HepG2 (cell line): ENCODE results near the gene RAB15. TPM values are rescaled to one million over a fixed set of nuclear protein-coding genes. Genes with fewer than 3 reads are reported as not detected.

Experiments used
- IKZF1 ChIP-seq: fragments of 450-650 bp; IDR thresholded peaks from 2 replicates; pipeline ENCODE4 v1.7.1; 2016
- IRX3 ChIP-seq: sonication (generic); formaldehyde crosslinking; IDR thresholded peaks from 2 replicates; pipeline ENCODE4 v1.8.1; 2023; ENCODE audit warnings: mild to moderate bottlenecking, low read depth, missing genetic modification reagents, borderline replicate concordance
- PLRG1 ChIP-seq: fragments of 450-650 bp; conservative IDR thresholded peaks from 2 replicates; pipeline ENCODE4 v1.6.1; 2016
- ZBTB49 ChIP-seq: sonication (generic); formaldehyde crosslinking; IDR thresholded peaks from 2 replicates; pipeline ENCODE4 v1.4.0; 2020; ENCODE audit warnings: missing genetic modification reagents, borderline replicate concordance
- ZNF280B ChIP-seq: sonication (generic); formaldehyde crosslinking; IDR thresholded peaks from 2 replicates; pipeline ENCODE4 v1.5.0; 2020; ENCODE audit warnings: missing genetic modification reagents, mild to moderate bottlenecking, borderline replicate concordance
- ZNF33A ChIP-seq: sonication (generic); formaldehyde crosslinking; IDR thresholded peaks from 2 replicates; pipeline ENCODE4 v1.5.1; 2020; ENCODE audit warnings: missing genetic modification reagents, mild to moderate bottlenecking, moderate library complexity, borderline replicate concordance
- ZNF609 ChIP-seq: sonication (generic); formaldehyde crosslinking; IDR thresholded peaks from 2 replicates; pipeline ENCODE4 v1.4.0; 2020; ENCODE audit warnings: mild to moderate bottlenecking, missing genetic modification reagents, borderline replicate concordance
- polyA plus RNA-seq, 8 experiments: library from polyadenylated mRNA; depleted of rRNA in 3 of 8; stranded (reverse) in 7 of 8; unstranded in 1 of 8; fragments of >200 nt; fragmentation: Illumina TruSeq in 4 of 8; extraction: Trizol in 4 of 8; gene quantifications; 2 replicates each; pipeline versions ENCODE4 v1.2.1 to v1.2.3, GENCODE V29; 2011 to 2016; ENCODE audit warnings: low read depth in 4 of 8, missing spikeins in 1 of 8, mixed read lengths in 1 of 8; ENCODE audit not compliant: insufficient read depth in 1 of 8
- total RNA-seq, 5 experiments: library from RNA; depleted of rRNA; stranded (reverse); fragments of >200 nt; fragmentation: Illumina TruSeq; extraction: Trizol; gene quantifications; 2 replicates each; pipeline ENCODE4 v1.2.3, GENCODE V29; 2016; ENCODE audit warnings: low read depth in 1 of 5
- TF ChIP-seq, protein P1 (sequence below): IDR thresholded peaks from 2 replicates; pipeline ENCODE4 v1.6.1; 2016; ENCODE audit warnings: control low read depth
- TF ChIP-seq, protein P2 (sequence below): sonication (generic); formaldehyde crosslinking; conservative IDR thresholded peaks from 2 replicates; pipeline ENCODE4 v1.4.0; 2020; ENCODE audit warnings: mild to moderate bottlenecking, missing genetic modification reagents, moderate library complexity
- TF ChIP-seq, protein P3 (sequence below): sonication (generic); formaldehyde crosslinking; IDR thresholded peaks from 2 replicates; pipeline ENCODE4 v1.4.0; 2020; ENCODE audit warnings: missing genetic modification reagents, mild to moderate bottlenecking, borderline replicate concordance

RAB15 gene
- total and polyA plus RNA-seq, 2 of the 13 experiments (the other 11 are each of a cell fraction or from before 2014, with no cell fraction given), result 7.4 to 18.5 TPM

DNA sequence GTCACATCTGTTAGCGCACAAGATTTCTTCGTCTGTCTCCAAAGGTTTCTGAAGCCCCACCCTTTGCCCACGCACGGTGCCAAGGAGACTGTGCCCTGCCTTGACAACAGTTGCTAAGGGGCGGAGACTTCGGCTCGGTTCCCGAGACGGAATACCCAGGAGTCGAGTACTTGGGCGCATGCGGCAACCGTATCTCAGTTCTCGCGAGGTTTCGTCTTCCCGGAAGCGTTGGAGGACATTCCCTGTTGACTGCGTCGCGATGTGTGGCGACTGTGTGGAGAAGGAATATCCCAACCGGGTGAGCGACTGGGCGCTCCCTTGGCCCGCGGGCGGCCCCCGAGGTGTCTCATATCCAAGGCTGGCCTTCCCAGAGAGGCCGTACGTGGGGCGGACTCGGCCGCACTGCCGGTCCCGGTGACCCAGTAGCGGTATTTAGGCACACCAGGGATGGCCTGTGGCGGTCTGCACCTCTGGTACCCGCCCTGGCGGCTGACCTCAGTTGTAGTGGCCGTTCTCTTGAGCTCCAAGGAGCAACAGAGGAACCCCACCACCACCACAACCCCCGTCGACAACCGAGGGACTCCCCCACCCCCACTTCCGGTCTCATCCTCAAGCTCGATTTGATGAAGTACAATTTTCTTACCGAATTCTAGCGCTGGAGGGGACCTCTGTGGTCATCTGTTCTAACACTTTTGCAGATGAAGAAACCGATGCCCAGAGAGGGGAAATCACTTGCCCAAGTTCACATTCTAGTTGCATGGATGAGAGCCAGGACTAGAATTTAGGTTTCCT lies 57.7 kb downstream of the RAB15 start, which contains the start of gene CHURC1 (continued):
- TF ChIP-seq ZBTB49 (CRISPR knock-in tag), result no peak
- TF ChIP-seq, protein P1, sequence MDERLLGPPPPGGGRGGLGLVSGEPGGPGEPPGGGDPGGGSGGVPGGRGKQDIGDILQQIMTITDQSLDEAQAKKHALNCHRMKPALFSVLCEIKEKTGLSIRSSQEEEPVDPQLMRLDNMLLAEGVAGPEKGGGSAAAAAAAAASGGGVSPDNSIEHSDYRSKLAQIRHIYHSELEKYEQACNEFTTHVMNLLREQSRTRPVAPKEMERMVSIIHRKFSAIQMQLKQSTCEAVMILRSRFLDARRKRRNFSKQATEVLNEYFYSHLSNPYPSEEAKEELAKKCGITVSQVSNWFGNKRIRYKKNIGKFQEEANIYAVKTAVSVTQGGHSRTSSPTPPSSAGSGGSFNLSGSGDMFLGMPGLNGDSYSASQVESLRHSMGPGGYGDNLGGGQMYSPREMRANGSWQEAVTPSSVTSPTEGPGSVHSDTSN (CRISPR knock-in tag), result no peak
- TF ChIP-seq ZNF33A (CRISPR knock-in tag), result no peak
- peak; percentile 89; the same call in 1 of the 2 replicates for TF ChIP-seq ZNF280B (CRISPR knock-in tag)
- TF ChIP-seq, protein P2, sequence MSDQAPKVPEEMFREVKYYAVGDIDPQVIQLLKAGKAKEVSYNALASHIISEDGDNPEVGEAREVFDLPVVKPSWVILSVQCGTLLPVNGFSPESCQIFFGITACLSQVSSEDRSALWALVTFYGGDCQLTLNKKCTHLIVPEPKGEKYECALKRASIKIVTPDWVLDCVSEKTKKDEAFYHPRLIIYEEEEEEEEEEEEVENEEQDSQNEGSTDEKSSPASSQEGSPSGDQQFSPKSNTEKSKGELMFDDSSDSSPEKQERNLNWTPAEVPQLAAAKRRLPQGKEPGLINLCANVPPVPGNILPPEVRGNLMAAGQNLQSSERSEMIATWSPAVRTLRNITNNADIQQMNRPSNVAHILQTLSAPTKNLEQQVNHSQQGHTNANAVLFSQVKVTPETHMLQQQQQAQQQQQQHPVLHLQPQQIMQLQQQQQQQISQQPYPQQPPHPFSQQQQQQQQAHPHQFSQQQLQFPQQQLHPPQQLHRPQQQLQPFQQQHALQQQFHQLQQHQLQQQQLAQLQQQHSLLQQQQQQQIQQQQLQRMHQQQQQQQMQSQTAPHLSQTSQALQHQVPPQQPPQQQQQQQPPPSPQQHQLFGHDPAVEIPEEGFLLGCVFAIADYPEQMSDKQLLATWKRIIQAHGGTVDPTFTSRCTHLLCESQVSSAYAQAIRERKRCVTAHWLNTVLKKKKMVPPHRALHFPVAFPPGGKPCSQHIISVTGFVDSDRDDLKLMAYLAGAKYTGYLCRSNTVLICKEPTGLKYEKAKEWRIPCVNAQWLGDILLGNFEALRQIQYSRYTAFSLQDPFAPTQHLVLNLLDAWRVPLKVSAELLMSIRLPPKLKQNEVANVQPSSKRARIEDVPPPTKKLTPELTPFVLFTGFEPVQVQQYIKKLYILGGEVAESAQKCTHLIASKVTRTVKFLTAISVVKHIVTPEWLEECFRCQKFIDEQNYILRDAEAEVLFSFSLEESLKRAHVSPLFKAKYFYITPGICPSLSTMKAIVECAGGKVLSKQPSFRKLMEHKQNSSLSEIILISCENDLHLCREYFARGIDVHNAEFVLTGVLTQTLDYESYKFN (CRISPR knock-in tag), result 0 out of 2 replicates have a peak, but pooled peaks have one; percentile 12
- no peak for TF ChIP-seq PLRG1
- TF ChIP-seq, protein P3, sequence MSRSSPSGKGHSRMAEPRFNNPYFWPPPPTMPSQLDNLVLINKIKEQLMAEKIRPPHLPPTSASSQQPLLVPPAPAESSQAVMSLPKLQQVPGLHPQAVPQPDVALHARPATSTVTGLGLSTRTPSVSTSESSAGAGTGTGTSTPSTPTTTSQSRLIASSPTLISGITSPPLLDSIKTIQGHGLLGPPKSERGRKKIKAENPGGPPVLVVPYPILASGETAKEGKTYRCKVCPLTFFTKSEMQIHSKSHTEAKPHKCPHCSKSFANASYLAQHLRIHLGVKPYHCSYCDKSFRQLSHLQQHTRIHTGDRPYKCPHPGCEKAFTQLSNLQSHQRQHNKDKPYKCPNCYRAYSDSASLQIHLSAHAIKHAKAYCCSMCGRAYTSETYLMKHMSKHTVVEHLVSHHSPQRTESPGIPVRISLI (CRISPR knock-in tag), result 0 out of 2 replicates have a peak, but pooled peaks have one; percentile 23
- TF ChIP-seq IRX3 (CRISPR knock-in tag), result no peak
- peak; percentile 43; the same call in 1 of the 2 replicates for TF ChIP-seq ZNF609 (CRISPR knock-in tag)
- no peak for TF ChIP-seq IKZF1
